Endodermal cell (in vitro differentiated cells): ENCODE results near the gene EEA1. TPM values are rescaled to one million over a fixed set of nuclear protein-coding genes. Genes with fewer than 3 reads are reported as not detected.

ENCODE experiments used
- DNase-seq: peaks from one replicate; pipeline ENCODE4 v3.0.0-alpha.2; 2017
- H3K27ac ChIP-seq: 2 replicates; pipeline ENCODE4 v1.5.1; 2013; ENCODE audit warnings: mild to moderate bottlenecking, low read depth, low read length, moderate library complexity
- H3K27me3 ChIP-seq: 2 replicates; pipeline ENCODE4 v1.6.1; 2013; ENCODE audit warnings: mild to moderate bottlenecking, low read length, moderate library complexity; ENCODE audit not compliant: insufficient read depth, control insufficient read depth, poor library complexity, severe bottlenecking
- H3K36me3 ChIP-seq: 2 replicates; pipeline ENCODE4 v1.7.0; 2013; ENCODE audit warnings: mild to moderate bottlenecking, low read length, moderate library complexity; ENCODE audit not compliant: control insufficient read depth, insufficient read depth
- H3K4me1 ChIP-seq: one replicate; pipeline ENCODE4 v1.7.0; 2013; ENCODE audit warnings: low read length; ENCODE audit not compliant: control insufficient read depth, insufficient read depth
- H3K4me3 ChIP-seq: 2 replicates; pipeline ENCODE4 v1.5.1; 2013; ENCODE audit warnings: mild to moderate bottlenecking, low read length, moderate library complexity
- H3K9ac ChIP-seq: 2 replicates; pipeline ENCODE4 v1.6.1; 2013; ENCODE audit warnings: mild to moderate bottlenecking, low read length, moderate library complexity; ENCODE audit not compliant: poor library complexity, severe bottlenecking; ENCODE audit errors: extremely low read depth
- H3K9me3 ChIP-seq: 2 replicates; pipeline ENCODE4 v1.6.1; 2013; ENCODE audit warnings: mild to moderate bottlenecking, low read length, moderate library complexity; ENCODE audit not compliant: control insufficient read depth
- H3K27ac Mint-ChIP-seq: 2 replicates; pipeline ENCODE4 v1.8.0; 2020; ENCODE audit warnings: mixed read lengths
- H3K27me3 Mint-ChIP-seq: 2 replicates; pipeline ENCODE4 v1.8.0; 2021; ENCODE audit warnings: mild to moderate bottlenecking, mixed read lengths; ENCODE audit not compliant: insufficient read depth
- H3K36me3 Mint-ChIP-seq: 2 replicates; pipeline ENCODE4 v1.8.0; 2020; ENCODE audit warnings: low read depth, mixed read lengths
- H3K4me1 Mint-ChIP-seq: 2 replicates; pipeline ENCODE4 v1.8.0; 2020; ENCODE audit warnings: mixed read lengths
- H3K4me3 Mint-ChIP-seq: 2 replicates; pipeline ENCODE4 v1.8.0; 2020; ENCODE audit warnings: mild to moderate bottlenecking, moderate library complexity, mixed read lengths
- H3K9me3 Mint-ChIP-seq: 2 replicates; pipeline ENCODE4 v1.8.0; 2020; ENCODE audit warnings: mild to moderate bottlenecking, mixed read lengths
- CTCF ChIP-seq: fragments of 200-600 bp; sonication (generic); conservative IDR thresholded peaks from 2 replicates; pipeline ENCODE4 v1.5.0; 2021; ENCODE audit warnings: antibody characterized with exemption, mild to moderate bottlenecking
- WGBS, 2 experiments: methylation state at CpG; one replicate each; pipeline versions ENCODE4 v1.1.5 to v1.1.7; 2013; ENCODE audit warnings: missing lambda C conversion rate in 2 of 2, mixed read lengths in 1 of 2; ENCODE audit not compliant: insufficient coverage in 1 of 2, insufficient read length in 1 of 2; 5-methylcytosine and 5-hydroxymethylcytosine counted together
- total RNA-seq, 2 donors: library from RNA; stranded (reverse); fragmentation: NEBNext Ultra II Directional in 1 of 2; extraction: Animal tissue kit (Norgen Biotek cat#: 25700) in 1 of 2; gene quantifications; 2 replicates in 1 of 2; 3 replicates in 1 of 2; pipeline ENCODE4 v1.2.1, GENCODE V29; 2021

Gene EEA1
- total RNA-seq, 2 donors from 2014 or later, result 28.2 to 32.5 TPM

- Mint-ChIP-seq H3K4me3 (no peak overlapping the region), H3K4me1 (peaks cover 7% of the 10 kb centered on the region), H3K27me3 (no peaks in the 10 kb centered on the region), H3K36me3 (no peaks in the 10 kb centered on the region), H3K27ac (no peak overlapping the region), H3K9me3 (peaks cover 2% of the 10 kb centered on the region)
- H3K27me3 ChIP-seq, result no peaks in the 10 kb centered on the region
- H3K36me3 ChIP-seq, result no peaks in the 10 kb centered on the region
- 90% methylated on average over 3 of the region's 3 CpGs; no CpG with 5 or more reads in 1 of the 2 experiments for WGBS, 2 experiments
- peaks cover 3% of the 10 kb centered on the region for H3K4me1 ChIP-seq
- H3K4me3 ChIP-seq, result no peak overlapping the region
- H3K27ac ChIP-seq, result no peak overlapping the region
- H3K9me3 ChIP-seq, result no peaks in the 10 kb centered on the region
- H3K9ac ChIP-seq, result no peak overlapping the region
- DNase-seq, result no peak
- no peak for TF ChIP-seq CTCF
Observed at GRCh38 chr12:92938018-92938417, 8.9 kb upstream of the EEA1 start.

- no peak overlapping the region for H3K27ac ChIP-seq
- H3K9ac ChIP-seq, result no peak overlapping the region
- H3K4me3 ChIP-seq, result no peak overlapping the region
- no peaks in the 10 kb centered on the region for H3K9me3 ChIP-seq
- no peaks in the 10 kb centered on the region for H3K36me3 ChIP-seq
- H3K4me1 ChIP-seq, result peaks cover 3% of the 10 kb centered on the region
- Mint-ChIP-seq H3K4me1 (peaks cover 16% of the 10 kb centered on the region), H3K27me3 (no peaks in the 10 kb centered on the region), H3K9me3 (no peaks in the 10 kb centered on the region), H3K27ac (no peak overlapping the region), H3K4me3 (no peak overlapping the region), H3K36me3 (no peaks in the 10 kb centered on the region)
- no peak for TF ChIP-seq CTCF
- 41 to 64% methylated on average over 3 of the region's 3 CpGs for WGBS, 2 experiments
- H3K27me3 ChIP-seq, result no peaks in the 10 kb centered on the region
- DNase-seq, result no peak
Observed at GRCh38 chr12:92933606-92934005, 4.5 kb upstream of the EEA1 start.

GRCh38 chr12:92930421-92930820 is 1.3 kb upstream of the EEA1 start:
- Histone ChIP-seq H3K4me3 (peak overlapping the region; percentile 91), H3K27ac (no peak overlapping the region), H3K27me3 (no peaks in the 10 kb centered on the region), H3K9me3 (no peaks in the 10 kb centered on the region), H3K36me3 (no peaks in the 10 kb centered on the region), H3K4me1 (peaks cover 3% of the 10 kb centered on the region), H3K9ac (no peak overlapping the region)
- TF ChIP-seq CTCF, result no peak
- Mint-ChIP-seq H3K36me3 (no peaks in the 10 kb centered on the region), H3K9me3 (no peaks in the 10 kb centered on the region), H3K27ac (peak overlapping the region; percentile 8), H3K4me3 (peak overlapping the region; percentile 74), H3K27me3 (no peaks in the 10 kb centered on the region), H3K4me1 (peaks cover 34% of the 10 kb centered on the region)
- 78 to 83% methylated on average over 1 of the region's 3 CpGs for WGBS, 2 experiments
- DNase-seq, result no peak
